HCT116 (cell line): ENCODE results near the gene TST. TPM values are rescaled to one million over a fixed set of nuclear protein-coding genes. Genes with fewer than 3 reads are reported as not detected.

ENCODE experiments used
- ATAC-seq: fragments of 200-7000 bp; cut with Tn5 transposase; 2 replicates; pipeline ENCODE4 v1.9.1; 2020; ENCODE audit warnings: mild to moderate bottlenecking, moderate library complexity
- BruUV-seq: library from RNA; stranded (reverse); fragments of 400-500 nt; replicated peaks from 2 replicates; lab custom pipeline; 2021; lab: Mats Ljungman, UMichigan
- CTCF ChIA-PET: fragments of 300-600 bp; sonication (Branson Sonifier 250); formaldehyde crosslinking; loops from one replicate; lab custom pipeline; 2021; ENCODE audit warnings: antibody characterized with exemption; lab: Charles Lee
- POLR2A ChIA-PET: fragments of 300-600, 350-600 bp; sonication (Branson Sonifier 250); formaldehyde crosslinking; loops from one replicate; lab custom pipeline; 2021; ENCODE audit warnings: antibody characterized with exemption; lab: Charles Lee
- RAD21 ChIA-PET, 2 experiments: fragments of 300-600 bp; sonication (Branson Sonifier 250); formaldehyde crosslinking; loops; one replicate each; lab custom pipeline; 2023; ENCODE audit warnings: low total read pairs in 2 of 2; ENCODE audit not compliant: uncharacterized antibody in 2 of 2, unreplicated experiment in 2 of 2, low non-redundant PET in 1 of 2; lab: Charles Lee
- DNase-seq: peaks from one replicate; pipeline ENCODE4 v3.0.0-alpha.2; 2010; ENCODE audit warnings: low read depth, low spot score
- H2AFZ ChIP-seq: fragments of 200-600 bp; shearing (Covaris generic), sonication (generic); 2 replicates; pipeline ENCODE4 v1.6.1; 2017; ENCODE audit warnings: low read depth, mixed run types, mixed read lengths, antibody characterized with exemption, low read length; ENCODE audit not compliant: poor library complexity, severe bottlenecking
- H3K27ac ChIP-seq: 2 replicates; pipeline ENCODE4 v1.5.1; 2012; ENCODE audit warnings: low read depth, low read length
- H3K27me3 ChIP-seq: fragments of 200-600 bp; sonication (generic); 2 replicates; pipeline ENCODE4 v1.6.1; 2016; ENCODE audit warnings: mixed run types, low read length, mixed read lengths; ENCODE audit not compliant: insufficient read depth
- H3K36me3 ChIP-seq, 2 experiments: fragments of 200-500 bp in 1 of 2; fragments of 200-600 bp in 1 of 2; sonication (Bioruptor generic) in 1 of 2; sonication (generic) in 1 of 2; 2 replicates each; pipeline versions ENCODE4 v1.5.1 to v1.6.1; 2014 to 2016; ENCODE audit warnings: low read length in 2 of 2, inconsistent platforms in 1 of 2, mixed read lengths in 1 of 2, mixed run types in 1 of 2; ENCODE audit not compliant: insufficient read depth in 2 of 2, control insufficient read depth in 1 of 2
- H3K4me1 ChIP-seq, 2 experiments: fragments of 200-600 bp in 1 of 2; sonication (generic) in 1 of 2; 2 replicates each; pipeline versions ENCODE4 v1.5.1 to v1.6.1; 2012 to 2017; ENCODE audit warnings: low read length in 2 of 2, inconsistent platforms in 1 of 2, mild to moderate bottlenecking in 1 of 2, mixed read lengths in 1 of 2, mixed run types in 1 of 2, moderate library complexity in 1 of 2; ENCODE audit not compliant: insufficient read depth in 2 of 2, control insufficient read depth in 1 of 2
- H3K4me2 ChIP-seq: fragments of 200-600 bp; sonication (generic); 2 replicates; pipeline ENCODE4 v1.6.1; 2017; ENCODE audit warnings: mixed run types, low read length, mixed read lengths
- H3K4me3 ChIP-seq, 2 experiments: fragments of 200-600 bp in 1 of 2; sonication (generic) in 1 of 2; replicated peaks in 1 of 2; 2 replicates each; pipeline ENCODE4 v1.5.1; 2011 to 2016; ENCODE audit warnings: low read length in 2 of 2, control low read depth in 1 of 2, low read depth in 1 of 2, mild to moderate bottlenecking in 1 of 2, mixed read lengths in 1 of 2, mixed run types in 1 of 2
- H3K79me2 ChIP-seq: fragments of 200-600 bp; sonication (generic); 2 replicates; pipeline ENCODE4 v1.6.1; 2017; ENCODE audit warnings: mild to moderate bottlenecking, mixed run types, low read length, moderate library complexity, mixed read lengths; ENCODE audit not compliant: insufficient read depth
- H3K9ac ChIP-seq: fragments of 200-600 bp; sonication (generic); 2 replicates; pipeline ENCODE4 v1.6.1; 2016; ENCODE audit warnings: low read length, mixed read lengths
- H3K9me2 ChIP-seq: fragments of 200-600 bp; sonication (generic), shearing (Covaris generic); 2 replicates; pipeline ENCODE4 v1.6.1; 2017; ENCODE audit warnings: mixed run types, mild to moderate bottlenecking, moderate library complexity; ENCODE audit not compliant: insufficient read depth
- H3K9me3 ChIP-seq, 2 experiments: fragments of 200-500 bp in 1 of 2; fragments of 200-600 bp in 1 of 2; sonication (Bioruptor generic) in 1 of 2; sonication (generic) in 1 of 2; 2 replicates each; pipeline ENCODE4 v1.6.1; 2014 to 2017; ENCODE audit warnings: low read length in 2 of 2, mixed read lengths in 2 of 2, inconsistent platforms in 1 of 2, low read depth in 1 of 2, mild to moderate bottlenecking in 1 of 2, mixed run types in 1 of 2, moderate library complexity in 1 of 2; ENCODE audit not compliant: control insufficient read depth in 1 of 2, insufficient read depth in 1 of 2
- H4K20me1 ChIP-seq: fragments of 200-600 bp; sonication (generic), shearing (Covaris generic); 2 replicates; pipeline ENCODE4 v1.6.1; 2017; ENCODE audit warnings: mixed run types, mild to moderate bottlenecking, moderate library complexity; ENCODE audit not compliant: insufficient read depth
- CTCF ChIP-seq, 3 experiments: fragments of 200-600 bp in 1 of 3; sonication (generic) in 1 of 3; IDR thresholded peaks in 2 of 3; conservative IDR thresholded peaks in 1 of 3; 2 replicates each; pipeline ENCODE4 v1.5.1; 2012 to 2017; ENCODE audit warnings: low read depth in 2 of 3, low read length in 2 of 3, antibody characterized with exemption in 1 of 3, borderline replicate concordance in 1 of 3, control low read depth in 1 of 3, mild to moderate bottlenecking in 1 of 3, mixed read lengths in 1 of 3, mixed run types in 1 of 3, moderate library complexity in 1 of 3; ENCODE audit not compliant: insufficient read depth in 1 of 3
- FOSL1 ChIP-seq: IDR thresholded peaks from 2 replicates; pipeline ENCODE4 v1.6.1; 2012; ENCODE audit warnings: low read depth
- RAD21 ChIP-seq: IDR thresholded peaks from 2 replicates; pipeline ENCODE4 v1.6.1; 2012; ENCODE audit warnings: low read depth, mild to moderate bottlenecking
- SIN3A ChIP-seq: IDR thresholded peaks from 2 replicates; pipeline ENCODE4 v1.6.1; 2012; ENCODE audit warnings: low read depth
- intact Hi-C: fragments of 100-400 bp; cut with micrococcal nuclease; formaldehyde crosslinking; loops from 2 replicates; pipeline ENCODE4 v1.10.0; 2022
- total RNA-seq: library from RNA; stranded (reverse); gene quantifications from one replicate; pipeline ENCODE4 v1.2.1, GENCODE V29; 2021; ENCODE audit not compliant: unreplicated experiment

TST gene
- total RNA-seq, 1 experiment from 2014 or later = 32.1 TPM

- no peak overlapping the region for H3K27ac ChIP-seq
- H3K36me3 ChIP-seq = no peaks in the 10 kb centered on the region
- no peaks in the 10 kb centered on the region for H3K79me2 ChIP-seq
- intact Hi-C loops = loop anchor here (2.0 to 5.0 kb wide), 2 partner anchors 263 to 498 kb away; no protein-coding TSS in a partner anchor
- H3K9ac ChIP-seq = no peak overlapping the region
- POLR2A ChIA-PET = no interaction called here
- DNase-seq (no peak), ATAC-seq (no peak)
- H2AFZ ChIP-seq = peak overlapping the region; percentile 85
- H3K4me3 ChIP-seq = no peak overlapping the region
- H3K4me1 ChIP-seq = peaks cover 6 to 35% of the 10 kb centered on the region in 2 experiments; a peak in 3 of 4 replicates
- BruUV-seq = no TSS peak
- H4K20me1 ChIP-seq = no peaks in the 10 kb centered on the region
- H3K9me2 ChIP-seq = no peaks in the 10 kb centered on the region
- H3K9me3 ChIP-seq = no peaks in the 10 kb centered on the region
- RAD21 ChIA-PET = interaction anchor here (0.5 to 1.0 kb wide), 2 partner anchors 14 to 51 kb away, joined by 3 read pairs; no protein-coding TSS in a partner anchor
- 0 out of 2 replicates have a peak overlapping the region, but pooled peaks have one; percentile 52 for H3K4me2 ChIP-seq
- TF ChIP-seq SIN3A = no peak
- CTCF ChIA-PET = interaction anchor here (0.5 to 4.1 kb wide), 10 partner anchors 10 to 1285 kb away, joined by 3 to 33 read pairs (median 5); partner anchors contain the start of gene IFT27
- H3K27me3 ChIP-seq = no peaks in the 10 kb centered on the region
Observed at GRCh38 chr22:37044634-37045625, 25.7 kb upstream of the TST start.

- no peaks in the 10 kb centered on the region for H3K9me2 ChIP-seq
- TF ChIP-seq RAD21 (peak; percentile 82), FOSL1 (no peak), CTCF (IDR thresholded peaks at IDR 0.05 in 2 of 3, conservative IDR thresholded peaks at IDR 0.05 in 1 of 3; ENCODE audit: borderline replicate concordance in 1 of 3, insufficient read depth in 1 of 3, low read depth in 2 of 3, low read length in 2 of 3) (peak; percentile 76 to 88 (median 79); a peak in 5 of 6 replicates)
- TF ChIP-seq, all 23 proteins: peak for 2
- intact Hi-C loops = loop anchor here (2.0 to 5.0 kb wide), 2 partner anchors 262 to 497 kb away; no protein-coding TSS in a partner anchor
- peaks cover 6 to 35% of the 10 kb centered on the region in 2 experiments; a peak in 3 of 4 replicates for H3K4me1 ChIP-seq
- CTCF ChIA-PET = interaction anchor here (0.6 to 4.1 kb wide), 11 partner anchors 7 to 497 kb away, joined by 3 to 33 read pairs (median 5); partner anchors contain the start of genes IFT27 and KCTD17
- H2AFZ ChIP-seq = peak overlapping the region; percentile 85
- no peaks in the 10 kb centered on the region for H4K20me1 ChIP-seq
- H3K79me2 ChIP-seq = no peaks in the 10 kb centered on the region
- H3K36me3 ChIP-seq = no peaks in the 10 kb centered on the region
- H3K27me3 ChIP-seq = no peaks in the 10 kb centered on the region
- POLR2A ChIA-PET = no interaction called here
- H3K27ac ChIP-seq = no peak overlapping the region
- no peak overlapping the region for H3K9ac ChIP-seq
- ATAC-seq (peak; percentile 100), DNase-seq (peak; percentile 47)
- no TSS peak for BruUV-seq
- H3K9me3 ChIP-seq = no peaks in the 10 kb centered on the region
- peak overlapping the region; percentile 52 for H3K4me2 ChIP-seq
- RAD21 ChIA-PET = interaction anchor here (0.5 to 1.0 kb wide), 2 partner anchors 13 to 50 kb away, joined by 3 read pairs; no protein-coding TSS in a partner anchor
- no peak overlapping the region for H3K4me3 ChIP-seq
Observed at GRCh38 chr22:37043828-37044538, 24.7 kb upstream of the TST start.
